GM19023 (cell line): ENCODE results near the gene MYRIP.
"Not testable (repeated sequence)": the region's sequence is repeated elsewhere in the genome, so short reads cannot be mapped to it uniquely, and the experiment has no call there.

Experiments used
- ATAC-seq: cut with Tn5 transposase; IDR thresholded peaks from one replicate; pipeline ENCODE4 v1.9.1; 2021; ENCODE audit warnings: mild to moderate bottlenecking, moderate library complexity; ENCODE audit not compliant: unreplicated experiment

The MYRIP gene

DNA sequence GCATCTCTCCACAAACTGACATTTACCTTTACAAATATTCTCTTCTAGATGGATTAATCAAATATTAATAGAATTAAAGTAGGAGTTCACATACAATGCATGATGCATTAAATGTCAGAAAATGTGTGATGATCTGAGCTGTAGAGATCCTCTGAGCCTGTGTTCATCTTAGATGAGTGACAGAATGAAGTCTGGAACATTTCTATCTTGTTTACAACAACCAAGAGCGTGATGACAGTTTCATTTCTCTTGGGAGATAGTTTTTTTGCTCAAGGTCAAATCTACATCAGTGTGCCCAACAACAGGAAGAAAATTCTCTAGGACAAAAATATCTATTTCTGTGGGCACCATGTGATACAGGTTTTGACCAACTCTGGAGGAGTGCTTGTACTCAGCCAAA, 211.9 kb downstream of the MYRIP start:
- ATAC-seq = no peak

DNA sequence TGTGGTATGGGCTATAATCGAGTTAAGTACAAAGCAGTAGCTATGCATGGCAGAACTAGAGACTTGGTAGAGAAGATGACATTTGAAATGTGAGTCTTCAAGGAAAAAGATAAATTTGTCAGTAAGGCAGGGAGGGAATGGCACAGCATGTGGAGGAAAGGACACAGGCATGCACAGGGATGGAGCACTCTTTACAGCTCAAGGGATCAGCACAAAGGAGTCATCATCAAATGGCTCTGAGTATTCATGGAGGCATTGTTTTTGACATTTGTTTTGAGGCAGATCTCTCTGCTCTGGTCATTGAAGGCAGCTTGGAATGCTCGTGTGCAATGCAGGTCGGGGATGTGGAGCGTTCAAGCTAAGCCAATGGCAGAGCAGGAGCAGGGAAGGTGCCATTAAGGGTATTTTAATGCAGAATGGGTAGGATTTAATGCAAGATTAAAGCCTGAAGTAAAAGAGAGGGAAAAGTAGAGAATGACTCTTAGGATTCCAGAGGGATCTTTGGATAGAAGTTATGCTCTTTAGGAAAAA, 213.0 kb downstream of the MYRIP start:
- no peak for ATAC-seq

DNA sequence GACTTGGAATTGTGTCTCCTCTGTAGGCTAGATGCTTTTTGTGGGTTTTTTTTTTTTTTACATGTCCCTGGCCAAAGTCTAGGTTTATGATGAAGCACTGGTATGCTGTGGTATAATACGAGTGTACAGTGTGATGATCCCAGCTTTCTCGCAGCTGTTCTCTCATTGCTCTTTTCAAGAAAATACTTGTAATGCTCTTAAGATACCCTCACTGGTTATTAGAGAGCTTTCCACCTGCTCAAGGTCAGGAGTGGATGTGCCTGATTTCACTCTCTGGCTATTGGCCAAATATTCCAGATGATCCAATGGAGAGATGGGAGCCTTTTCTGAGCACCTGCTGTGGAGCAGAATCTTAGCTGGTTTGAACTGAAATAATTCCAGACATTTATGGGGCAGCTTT, 215.1 kb downstream of the MYRIP start:
- no peak for ATAC-seq

DNA sequence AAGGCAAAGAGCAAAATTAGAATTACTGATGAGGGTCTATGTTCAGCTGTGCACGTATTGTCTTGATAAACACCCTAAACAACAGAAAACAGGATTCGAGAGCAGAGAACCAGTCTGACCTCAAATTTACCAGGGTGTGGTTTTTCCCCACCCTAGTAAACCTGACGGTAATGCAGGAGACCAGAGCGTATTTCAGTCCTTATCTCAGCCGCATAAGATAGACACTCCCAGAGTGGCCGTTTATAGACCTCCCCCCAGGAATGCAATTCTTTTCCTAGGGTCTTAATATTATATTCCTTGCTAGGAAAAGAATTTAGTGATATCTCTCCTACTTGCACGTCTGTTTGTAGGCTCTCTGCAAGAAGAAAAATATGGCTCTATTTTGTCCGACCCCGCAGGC, 216.5 kb downstream of the MYRIP start:
- ATAC-seq = not testable (repeated sequence)

DNA sequence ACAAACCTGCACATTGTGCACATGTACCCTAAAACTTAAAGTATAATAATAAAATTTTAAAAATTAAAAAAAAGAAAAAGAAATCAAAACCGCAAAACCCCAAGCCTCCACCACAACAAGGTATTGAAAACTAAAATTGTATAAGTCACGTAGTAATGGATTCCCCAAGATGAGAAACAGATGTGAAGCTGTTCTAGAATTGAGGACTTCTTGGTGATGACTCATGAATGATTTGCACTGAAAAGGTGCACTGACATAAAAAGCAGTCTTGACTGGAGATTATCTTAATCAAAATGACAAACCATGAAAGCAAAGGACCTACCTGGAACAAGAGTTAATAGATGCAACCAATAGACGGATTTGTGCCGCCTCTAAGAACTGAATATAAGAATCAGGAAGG, 225.8 kb downstream of the MYRIP start:
- no peak for ATAC-seq

DNA sequence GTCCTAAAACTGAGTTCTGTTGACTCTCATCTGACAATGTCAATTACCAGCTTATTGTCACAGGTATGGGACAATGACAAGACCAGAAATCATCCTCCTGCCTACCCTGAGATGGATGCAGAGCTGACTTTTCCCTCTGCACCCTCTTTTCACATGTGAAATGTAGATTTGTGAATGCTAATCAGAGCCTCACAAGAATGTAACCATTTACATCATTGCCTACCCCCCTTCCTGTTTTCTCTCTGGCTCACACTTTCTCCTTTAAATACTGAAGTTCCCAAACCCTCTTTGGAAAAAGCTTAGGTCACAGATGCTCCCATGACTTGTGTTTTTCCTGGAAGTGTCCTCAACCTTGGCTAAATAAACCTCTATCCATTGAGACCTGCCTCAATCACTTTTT, 228.2 kb downstream of the MYRIP start:
- no peak for ATAC-seq

DNA sequence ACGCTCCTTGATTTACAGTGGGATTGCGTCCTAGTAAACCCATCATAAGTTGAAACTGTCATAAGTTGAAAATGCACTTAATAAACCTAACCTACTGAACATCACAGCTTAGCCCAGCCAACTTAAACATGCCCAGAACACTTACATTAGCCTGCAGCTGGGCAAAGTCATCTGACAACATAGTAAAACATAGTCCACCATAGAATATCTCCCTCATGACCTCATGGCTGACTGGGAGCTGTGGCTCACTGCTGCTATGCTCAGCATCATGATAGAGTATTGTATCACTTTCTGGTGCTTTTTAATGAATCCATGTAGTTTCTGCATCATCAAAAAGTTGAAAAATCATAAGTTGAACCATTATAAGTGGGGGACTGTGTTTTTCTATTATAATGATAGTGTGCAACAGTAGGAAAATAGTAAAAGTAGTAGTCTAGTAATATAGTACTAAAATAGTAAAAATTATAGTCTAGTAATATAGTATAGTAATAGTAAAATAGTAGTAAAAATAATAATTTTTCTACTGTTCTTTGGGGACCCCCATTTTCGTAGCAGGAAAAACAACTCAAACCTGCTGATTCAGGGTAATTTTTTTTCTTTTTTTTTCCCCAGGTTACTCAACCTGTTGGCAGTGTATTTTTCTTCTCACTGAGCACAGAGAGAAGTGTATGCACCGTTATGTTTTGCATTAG, 233.5 kb downstream of the MYRIP start:
- ATAC-seq = no peak

DNA sequence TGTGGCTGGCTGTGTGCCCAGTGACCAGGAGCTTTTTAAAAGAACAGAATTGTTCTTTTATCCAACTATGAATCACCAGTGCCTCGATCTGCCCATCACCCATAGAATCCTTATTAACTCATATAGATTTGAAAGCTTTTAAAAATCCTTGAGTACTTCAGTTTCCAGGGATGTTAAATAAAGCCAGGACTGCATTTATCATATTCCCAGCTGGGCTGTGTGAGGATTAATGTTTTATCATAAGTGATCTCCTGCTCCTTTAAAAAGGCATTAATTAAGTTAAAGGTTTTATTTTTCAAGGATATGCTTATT, 234.0 kb downstream of the MYRIP start:
- no peak for ATAC-seq

DNA sequence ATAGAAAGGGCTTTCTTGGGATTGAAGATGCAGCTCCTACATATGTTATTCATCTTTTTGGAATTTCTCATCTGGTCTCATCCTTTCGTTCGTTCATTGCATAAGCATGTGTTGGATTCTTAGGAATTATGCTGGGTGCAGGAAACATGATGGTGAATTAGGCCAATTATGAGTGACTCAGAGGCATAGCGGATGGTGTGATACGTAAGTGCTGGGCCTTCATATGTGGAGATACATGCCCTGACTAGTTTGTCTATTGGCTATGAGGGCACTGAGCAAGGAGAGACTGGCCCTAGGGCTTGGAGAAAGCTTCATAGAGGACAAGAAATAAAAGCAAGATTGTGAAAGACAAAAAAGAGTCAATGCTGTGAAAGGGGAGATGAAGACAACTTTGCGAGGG, 235.1 kb downstream of the MYRIP start:
- no peak for ATAC-seq

DNA sequence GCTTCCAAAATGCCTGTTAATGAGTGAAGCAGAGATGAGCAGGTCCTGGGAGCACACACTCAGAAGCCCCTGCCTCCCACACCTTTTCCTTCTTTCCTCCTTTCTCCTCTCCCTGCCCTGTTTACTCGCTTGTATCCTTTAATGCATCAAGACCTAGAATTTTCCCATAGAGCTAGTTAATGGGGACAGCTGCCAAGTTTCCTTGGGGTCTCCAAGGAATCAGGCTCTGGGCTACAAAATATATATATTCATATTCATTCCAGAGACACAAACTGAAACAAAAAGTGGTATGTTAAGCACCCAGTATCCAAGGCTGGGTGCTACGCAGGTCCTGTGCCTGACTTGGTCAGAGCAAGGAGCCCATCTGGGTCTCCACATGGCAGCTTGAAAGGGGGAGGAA, 235.6 kb downstream of the MYRIP start:
- no peak for ATAC-seq

DNA sequence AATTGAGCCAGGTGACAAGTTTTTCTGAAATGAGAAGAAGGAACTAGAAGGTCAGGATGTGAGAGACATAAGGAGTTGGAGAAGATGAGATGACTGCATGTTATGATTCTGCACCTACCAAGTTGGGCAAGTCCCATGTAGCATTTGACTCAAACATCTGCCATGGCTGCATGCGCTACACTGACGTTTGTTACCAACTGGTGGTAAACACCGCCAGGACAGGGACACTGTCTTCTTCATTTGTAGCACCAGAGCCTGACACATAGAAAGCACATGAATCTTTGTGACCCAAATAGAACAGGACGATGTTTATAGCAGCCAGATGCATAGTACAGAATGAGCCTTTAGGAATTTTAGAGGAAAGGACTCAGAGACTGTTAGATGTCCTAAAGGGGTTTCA, 236.7 kb downstream of the MYRIP start:
- no peak for ATAC-seq

DNA sequence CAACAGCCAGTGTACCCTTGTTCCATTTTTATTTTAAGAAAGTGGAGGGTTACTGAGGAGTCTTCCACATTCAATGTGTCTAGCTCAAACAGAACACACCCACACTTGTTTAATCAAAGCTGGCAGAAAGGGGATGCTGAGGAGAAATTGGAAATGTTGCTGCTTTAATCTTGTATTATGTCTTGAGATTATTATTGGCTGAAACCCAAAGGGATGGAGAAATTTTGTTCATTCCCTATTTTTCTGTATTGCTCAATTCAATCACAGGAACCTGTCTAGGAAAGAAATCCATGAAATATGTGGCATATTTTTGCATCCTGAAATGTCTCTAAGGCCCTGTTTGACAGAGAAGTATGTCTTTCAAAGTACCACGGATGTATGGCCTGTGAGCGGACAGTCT, 238.0 kb downstream of the MYRIP start:
- ATAC-seq = no peak

DNA sequence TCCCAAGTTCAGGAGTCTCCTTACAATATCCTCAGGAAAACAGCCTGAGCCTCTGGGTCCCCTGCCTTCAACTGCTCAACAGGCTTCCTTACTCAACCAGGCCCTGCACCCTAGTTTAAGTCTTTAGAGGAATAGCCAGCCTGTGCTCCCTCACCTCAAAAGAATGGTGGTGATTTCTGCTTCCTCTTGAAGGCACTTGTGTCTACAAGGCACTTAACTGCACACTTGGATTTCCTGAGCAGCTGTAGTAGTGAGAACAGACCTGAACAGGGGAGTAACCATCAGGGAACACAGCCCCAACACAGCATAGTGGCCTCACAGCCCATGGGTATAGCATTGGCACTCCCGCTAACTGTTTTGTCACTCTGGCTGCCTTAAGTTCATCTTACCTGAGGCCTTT, 244.3 kb downstream of the MYRIP start:
- ATAC-seq = no peak

DNA sequence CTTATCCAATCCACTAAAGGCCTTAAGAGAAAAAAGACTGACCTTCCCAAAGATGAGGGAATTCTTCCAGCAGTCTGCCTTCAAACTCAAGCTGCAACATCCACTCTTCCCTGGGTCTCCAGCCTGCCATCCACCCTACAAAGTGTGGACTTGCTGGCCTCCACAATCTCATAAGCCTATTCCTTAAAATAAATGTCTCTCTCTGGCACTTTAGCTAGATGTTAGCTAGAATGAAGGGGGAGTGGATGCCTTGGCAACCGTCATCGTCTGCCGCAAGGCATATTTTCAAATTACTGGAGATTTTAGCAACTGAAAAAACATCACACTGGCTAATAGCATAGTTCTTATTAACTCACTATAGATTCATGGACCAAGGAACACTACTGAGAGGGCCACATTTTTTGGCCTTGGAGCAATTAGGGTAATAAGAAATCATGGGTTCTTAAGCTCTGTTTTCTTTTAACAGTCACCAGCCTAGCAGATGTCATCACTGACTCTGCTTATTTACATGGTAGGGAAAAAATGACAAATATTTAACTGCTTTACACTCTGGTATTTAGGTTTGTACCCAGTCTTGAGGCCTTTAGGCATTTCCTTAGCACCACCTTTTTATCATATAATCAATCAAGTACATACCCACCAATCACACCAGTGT, 245.3 kb downstream of the MYRIP start:
- no peak for ATAC-seq

DNA sequence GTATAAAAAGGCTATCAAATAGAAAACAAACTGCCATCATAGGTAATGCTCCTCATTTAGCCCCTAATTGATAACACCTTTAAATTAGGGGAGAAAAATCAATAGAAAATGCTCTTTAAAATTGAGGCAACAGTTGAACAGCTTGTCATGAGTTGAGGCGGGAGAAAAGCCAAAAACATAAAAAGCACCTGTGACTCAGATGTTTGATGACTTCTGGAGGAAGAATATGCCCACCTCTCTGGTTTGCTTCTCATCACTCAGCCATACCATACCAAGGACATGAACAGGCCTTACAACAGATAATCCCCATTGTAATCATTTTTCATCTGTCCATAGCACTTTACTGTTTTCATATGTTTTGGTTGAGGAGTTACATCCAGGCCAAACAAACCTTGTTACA, 246.0 kb downstream of the MYRIP start:
- no peak for ATAC-seq

DNA sequence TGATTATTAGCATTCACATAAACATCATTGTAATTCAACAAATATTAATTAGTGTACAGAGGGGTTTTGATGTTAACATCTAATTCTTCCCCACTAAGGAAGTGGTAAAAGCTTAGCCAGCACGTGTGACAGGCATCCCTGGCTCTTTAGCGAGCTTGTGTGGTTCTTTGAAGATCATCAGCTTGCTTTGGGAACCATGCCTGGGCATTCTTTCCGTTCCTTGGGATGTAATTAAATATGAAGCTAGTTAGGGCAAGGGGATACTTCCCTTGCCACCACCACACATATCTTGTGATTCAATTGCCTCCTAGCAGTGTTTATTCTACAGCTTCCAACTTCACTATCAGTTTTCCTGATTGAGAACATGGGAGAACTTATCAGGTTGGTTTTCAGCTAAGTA, 246.5 kb downstream of the MYRIP start:
- no peak for ATAC-seq

DNA sequence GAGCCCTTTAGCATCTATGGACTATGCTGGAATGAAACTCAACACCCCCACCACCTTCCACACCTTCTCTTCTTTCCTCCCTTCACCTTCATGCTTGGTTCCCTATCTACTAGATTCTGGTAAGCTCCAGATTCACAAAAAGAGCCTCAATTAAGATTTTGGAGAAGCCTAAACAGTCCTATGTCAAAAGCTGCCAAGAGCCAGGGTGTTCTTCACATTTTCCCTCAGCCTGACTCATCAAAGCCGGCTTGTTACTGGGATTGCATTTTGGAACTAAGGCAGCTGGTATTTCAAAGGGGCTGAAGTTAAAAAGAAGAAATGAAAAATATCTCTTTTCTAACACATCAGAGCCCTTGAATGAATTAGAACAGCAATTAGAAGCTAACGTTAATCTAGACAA, 247.7 kb downstream of the MYRIP start:
- no peak for ATAC-seq

DNA sequence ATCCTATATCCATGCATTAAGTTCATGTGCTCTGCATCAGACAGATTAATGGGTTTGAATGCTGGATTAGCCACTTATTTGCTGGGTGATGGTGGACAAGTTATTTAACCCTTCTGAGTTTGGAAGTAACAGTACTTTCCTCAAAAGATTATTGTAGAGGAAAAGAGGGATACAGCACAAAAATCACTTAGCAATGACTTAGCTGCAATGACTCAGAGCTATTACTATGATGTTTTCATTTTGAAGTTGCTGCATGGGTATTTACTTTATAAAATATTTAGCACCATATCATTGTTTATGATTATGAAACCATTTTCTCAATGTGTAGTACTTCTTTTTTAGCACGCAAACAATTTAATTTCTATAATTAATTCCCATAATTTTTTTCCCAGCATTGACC, 248.4 kb downstream of the MYRIP start:
- no peak for ATAC-seq

DNA sequence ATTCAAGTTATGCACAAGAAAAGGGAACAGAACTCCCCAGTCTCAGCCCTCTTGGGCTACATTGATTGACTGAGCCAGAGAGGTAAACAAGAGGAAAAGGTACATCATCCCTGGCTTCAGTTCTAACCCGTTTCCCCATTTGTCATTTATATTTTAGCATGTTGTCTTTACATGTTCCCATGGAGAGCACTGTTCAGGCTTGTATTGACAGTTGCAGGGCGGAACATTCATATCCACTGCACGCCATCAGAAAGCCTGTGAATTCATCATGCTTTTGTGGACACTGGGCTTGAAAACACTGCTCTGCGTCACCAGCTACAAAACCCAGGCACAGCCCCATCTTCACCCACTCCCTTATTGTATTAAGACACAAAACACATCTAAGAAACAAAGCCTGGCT, 259.2 kb downstream of the MYRIP start:
- no peak for ATAC-seq

DNA sequence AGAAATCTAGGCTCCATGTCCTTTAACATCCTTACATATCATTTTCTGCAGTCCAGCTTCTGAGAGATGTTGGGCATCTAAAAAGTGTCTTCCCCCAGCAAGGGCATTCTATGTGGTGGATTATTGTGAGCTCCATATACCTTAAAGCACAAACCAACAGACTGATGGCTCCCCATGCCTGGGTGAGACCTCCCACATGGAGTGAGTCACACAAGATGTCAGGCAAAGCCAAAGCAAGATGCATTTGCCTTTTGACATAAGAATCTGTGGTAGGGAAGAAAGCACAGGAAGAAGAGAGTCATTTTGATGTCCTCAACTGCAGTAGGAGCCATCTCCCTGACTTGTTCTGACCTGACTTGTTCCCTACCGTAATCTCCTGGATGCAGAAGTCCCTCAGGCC, 261.4 kb downstream of the MYRIP start:
- ATAC-seq = no peak

DNA sequence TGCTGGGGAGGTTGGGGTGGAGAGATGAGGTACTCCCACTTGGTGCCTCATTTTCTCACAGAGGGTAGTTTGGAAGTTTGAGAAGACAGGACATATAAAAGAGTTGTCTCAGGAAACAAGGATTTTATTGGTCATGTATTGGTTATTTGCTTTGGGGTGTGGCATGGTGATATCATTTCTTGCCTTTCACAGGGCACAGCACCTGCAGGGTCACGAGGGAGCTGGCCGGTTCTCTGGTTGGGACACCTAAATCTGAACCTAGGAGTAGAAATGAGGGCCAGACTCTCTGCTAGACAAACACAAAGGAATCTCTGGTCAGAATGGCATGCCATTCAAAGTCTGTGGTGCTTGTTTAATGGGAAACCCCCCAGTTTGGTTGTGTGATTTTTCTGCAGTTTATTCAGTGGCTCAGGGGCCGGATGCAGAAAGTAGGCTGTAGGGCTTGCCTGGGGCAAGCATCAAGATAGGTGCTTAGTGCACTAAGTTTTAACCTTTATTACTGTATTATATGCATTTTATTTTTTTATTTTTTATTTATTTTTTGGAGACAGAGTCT, 262.4 kb downstream of the MYRIP start:
- no peak for ATAC-seq

DNA sequence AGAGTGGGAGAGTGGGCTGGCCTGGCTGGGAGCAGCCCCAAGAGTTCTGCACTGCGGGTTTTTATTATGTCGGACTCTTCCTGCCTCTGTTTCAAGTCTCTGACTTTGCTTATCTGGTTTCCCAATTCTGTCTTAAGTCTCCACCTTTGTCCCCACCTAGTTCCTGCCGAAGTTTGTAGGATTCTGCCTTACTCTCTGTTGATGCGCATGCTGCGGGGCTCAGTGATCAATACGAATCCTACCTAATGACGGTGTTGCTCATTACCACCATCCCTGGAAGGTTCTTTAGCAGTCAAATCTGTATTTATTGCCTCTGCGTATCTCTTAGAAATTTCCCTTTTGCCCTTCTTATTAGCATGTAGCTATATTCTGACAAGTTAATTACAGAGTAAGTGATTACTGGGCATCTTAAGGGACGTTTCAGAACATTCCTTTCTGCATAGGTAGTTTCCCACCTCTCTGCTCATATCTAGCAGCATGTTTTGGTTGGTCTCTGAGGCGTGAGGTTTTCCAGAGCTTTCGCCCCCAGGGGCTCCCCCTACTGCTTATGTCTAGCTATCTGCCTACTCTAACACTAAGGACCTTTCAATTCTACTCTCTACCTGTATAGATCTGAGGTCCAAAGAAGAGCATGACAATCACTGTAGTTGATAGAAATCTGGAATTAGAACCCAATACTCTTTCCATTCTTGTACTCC, 264.1 kb downstream of the MYRIP start:
- no peak for ATAC-seq
